HG03571 (cell line): ENCODE results near the gene CDKL1.
"Not testable (repeated sequence)": the region's sequence is repeated elsewhere in the genome, so short reads cannot be mapped to it uniquely, and the experiment has no call there.

Source experiments
- ATAC-seq: cut with Tn5 transposase; IDR thresholded peaks from one replicate; pipeline ENCODE4 v1.9.1; 2021; ENCODE audit not compliant: unreplicated experiment

Gene CDKL1

DNA sequence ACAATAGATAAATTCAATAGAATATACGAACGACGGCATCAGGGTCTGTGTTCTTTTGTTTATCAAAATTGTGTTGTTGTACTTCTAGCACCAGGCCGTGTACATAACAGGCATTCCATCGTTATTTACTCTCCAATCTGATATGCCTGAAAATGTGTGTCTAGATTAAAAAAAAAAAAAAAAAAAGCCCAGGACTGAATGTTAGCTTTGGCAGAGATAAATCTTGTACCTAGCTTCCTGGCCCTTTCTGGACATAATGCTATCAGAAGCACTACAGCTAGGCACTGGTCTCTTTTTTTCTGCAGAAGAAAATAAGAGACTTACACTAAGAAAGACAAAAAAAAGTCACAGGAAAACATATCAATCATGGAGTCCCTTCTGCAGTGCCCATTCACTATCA lies 37.0 kb downstream of the CDKL1 start:
- ATAC-seq = no peak

DNA sequence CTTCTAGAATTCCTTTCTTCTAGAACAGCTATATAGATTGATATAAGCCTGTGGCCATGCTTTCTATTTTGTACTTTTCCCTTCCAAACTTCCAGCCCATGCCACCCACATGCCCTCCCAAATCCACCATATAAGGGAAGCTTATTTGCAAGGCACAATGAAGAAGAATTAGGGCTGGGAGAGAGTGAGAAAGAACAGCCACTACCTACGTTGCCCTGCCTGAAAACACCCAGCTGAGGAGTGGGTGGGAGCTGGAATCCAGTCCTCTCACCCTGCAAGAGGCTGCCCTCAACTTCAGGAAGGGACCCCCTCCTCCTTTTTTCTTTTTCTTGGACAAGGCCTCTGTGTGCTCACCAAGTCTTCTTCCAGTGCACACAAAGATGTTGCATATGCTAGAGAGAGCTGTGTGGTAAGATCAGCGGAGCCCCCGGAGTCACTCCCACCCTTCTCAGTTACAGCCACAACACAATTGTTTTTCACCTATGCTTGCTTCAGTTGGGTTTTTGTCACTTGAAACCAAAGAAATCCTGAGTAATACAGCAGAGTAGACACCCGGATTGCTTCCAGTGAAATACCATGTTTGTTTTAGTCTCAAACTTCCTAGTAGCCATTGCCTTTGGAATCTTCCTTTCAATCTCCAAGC lies 38.8 kb downstream of the CDKL1 start:
- no peak for ATAC-seq

DNA sequence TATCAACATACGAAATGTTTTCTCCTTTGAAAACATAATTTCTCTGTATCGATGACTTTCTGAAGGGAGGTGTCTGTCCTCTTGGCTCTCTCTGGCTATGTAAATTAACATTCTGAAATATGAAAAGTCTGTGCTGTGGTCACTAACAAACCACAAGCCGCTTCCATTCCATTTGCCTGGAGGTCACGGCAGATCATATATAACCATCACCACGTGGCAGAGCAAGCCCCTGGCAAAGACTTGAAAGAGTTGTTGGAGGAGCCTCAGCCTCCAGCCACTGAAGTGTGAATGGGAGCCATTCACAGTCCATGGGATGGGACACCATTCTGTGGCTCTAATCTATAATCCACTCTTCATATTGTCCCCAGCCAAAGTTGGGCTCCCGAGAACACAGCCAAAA lies 39.6 kb downstream of the CDKL1 start:
- no peak for ATAC-seq

DNA sequence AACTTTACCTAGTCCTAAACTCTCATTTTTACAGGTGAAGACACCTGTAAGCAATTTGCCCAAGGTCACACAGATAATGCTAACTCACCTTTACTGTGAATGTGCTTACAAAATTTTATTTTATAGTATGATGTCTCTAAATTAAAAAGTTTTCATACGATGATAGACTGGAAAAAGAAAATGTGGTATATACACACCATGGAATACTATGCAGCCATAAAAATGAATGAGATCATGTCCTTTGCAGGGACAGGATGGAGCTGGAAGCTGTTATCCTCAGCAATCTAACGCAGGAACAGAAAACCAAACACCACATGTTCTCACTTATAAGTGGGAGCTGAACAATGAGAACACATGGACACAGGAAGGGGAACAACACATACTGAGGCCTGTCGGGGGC lies 40.4 kb downstream of the CDKL1 start:
- not testable (repeated sequence) for ATAC-seq

DNA sequence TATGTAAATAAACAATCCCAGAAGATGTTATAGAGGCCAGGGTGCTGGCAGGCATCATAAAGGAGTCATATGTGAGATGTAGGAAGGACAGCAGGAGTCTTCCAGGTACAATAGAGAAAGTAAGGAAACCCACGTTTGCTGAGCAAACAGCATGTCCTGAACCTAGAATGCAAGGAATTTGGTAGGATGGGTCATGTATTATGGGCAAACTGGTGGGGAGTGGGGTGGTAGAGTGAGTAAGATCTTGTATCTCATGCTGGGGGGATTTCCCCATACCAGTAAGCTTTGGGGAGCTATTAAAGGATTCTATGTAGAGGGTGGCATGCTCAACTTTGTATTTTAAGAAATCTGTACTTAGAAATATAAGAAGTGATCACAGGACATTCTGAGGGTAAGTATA lies 41.0 kb downstream of the CDKL1 start:
- ATAC-seq = no peak

DNA sequence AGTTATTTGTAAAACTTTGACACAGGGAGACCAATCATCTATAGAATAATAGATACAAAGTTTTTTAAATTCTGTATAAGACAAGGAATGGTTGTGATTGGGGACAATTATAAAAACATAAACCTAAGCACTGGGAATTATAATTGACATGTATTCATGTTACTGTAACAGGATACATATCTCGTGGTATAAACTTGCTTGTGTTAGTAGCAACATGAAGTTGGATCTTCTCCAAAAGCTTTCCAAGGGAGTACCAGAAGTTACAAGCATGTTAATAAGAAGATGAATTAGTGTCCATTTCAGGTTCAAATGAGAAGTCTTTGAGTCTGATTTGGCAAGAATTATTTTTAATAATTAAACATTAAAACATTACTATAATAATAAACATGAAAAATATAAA lies 42.2 kb downstream of the CDKL1 start:
- ATAC-seq = no peak

DNA sequence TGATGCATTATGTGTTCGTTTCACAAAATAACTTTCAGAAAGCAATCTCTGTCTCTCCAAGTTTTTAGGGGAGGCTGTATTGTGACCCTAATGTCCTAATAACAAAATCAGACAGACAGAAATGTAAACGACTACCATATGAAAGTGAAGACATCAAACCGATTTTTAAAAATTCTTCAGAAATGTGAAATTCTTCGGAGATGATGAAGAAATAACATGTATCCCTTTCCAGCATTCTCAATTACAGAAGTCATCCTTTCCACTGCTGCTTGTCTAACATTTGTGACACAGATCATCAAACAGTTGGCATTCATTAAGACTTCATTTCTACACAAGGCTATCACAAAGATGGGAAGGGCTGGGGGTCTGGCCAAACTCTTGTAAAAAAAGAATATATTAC lies 43.6 kb downstream of the CDKL1 start:
- no peak for ATAC-seq

DNA sequence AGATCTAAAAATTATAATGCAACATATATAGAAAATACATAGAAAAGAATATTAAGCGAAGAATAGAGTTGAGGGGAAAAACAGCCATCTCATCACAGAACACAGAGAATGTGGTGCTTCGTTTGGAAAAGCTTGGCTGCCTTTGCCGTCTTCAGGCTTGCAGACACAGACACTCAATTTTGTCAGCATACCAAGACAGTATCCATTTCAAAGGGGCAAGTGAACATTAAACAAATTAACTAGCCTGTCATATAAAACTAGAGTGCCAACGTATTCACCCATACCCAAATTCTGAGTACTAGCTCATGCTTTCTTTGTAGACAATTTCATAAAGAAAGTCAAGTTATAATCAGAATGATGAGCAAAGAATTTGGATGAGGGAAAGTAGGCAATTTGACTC lies 44.1 kb downstream of the CDKL1 start:
- ATAC-seq = no peak

DNA sequence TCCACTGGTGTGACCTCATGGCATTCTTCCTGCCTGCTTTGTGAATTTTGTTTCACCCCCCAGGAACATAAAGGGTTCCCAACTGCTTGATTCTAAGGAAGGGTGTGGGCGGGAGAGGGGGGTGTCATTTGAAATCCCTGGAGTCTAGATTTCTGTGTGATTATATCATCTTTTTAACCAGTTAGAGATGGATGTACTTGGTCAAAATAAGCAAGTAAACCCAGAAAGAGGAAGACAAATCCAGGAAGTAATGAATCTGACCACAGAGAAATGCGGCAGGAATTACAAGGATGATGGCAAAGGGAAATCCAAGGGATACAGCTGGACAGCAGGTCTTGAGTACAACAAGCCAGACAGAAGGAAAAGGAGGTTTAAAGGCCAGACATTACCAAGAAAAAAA lies 45.7 kb downstream of the CDKL1 start:
- no peak for ATAC-seq

DNA sequence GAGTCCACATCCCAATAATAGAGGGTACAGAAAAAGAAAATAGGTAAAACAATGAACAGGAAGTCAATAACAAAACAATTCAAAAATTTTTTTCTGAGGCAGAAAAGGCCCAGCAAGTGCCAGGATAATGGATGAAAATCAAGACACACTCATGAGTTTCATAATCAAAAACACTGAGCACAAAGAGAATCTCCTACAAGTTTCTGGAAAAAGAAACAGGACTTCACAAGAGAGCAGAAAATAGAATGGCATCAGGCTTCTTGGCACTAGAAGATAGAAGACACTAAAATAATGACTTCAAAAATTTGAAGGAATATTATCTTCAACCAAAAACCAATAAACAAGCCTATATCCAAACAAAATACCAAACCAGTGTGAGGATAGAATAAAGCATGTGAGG lies 47.7 kb downstream of the CDKL1 start:
- ATAC-seq = no peak

DNA sequence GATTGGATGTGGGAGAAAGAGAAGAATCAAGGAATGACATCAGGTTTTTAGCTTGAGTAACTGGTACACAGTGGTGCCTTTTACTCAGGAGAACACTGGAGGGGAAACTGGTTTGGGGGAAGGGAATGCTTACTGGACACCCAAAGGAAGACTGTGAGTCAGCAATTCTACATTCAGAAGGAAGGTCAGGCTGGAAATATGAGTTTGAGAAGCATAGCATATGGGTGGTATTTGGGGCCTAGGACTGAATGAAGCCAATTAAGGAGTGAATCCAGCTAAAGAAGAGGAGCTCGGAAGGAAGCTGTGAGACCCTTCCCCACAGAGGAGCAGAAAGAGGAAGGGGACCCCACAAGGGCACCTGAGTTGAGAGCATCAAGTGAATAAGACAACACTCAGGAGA lies 49.2 kb downstream of the CDKL1 start:
- no peak for ATAC-seq

DNA sequence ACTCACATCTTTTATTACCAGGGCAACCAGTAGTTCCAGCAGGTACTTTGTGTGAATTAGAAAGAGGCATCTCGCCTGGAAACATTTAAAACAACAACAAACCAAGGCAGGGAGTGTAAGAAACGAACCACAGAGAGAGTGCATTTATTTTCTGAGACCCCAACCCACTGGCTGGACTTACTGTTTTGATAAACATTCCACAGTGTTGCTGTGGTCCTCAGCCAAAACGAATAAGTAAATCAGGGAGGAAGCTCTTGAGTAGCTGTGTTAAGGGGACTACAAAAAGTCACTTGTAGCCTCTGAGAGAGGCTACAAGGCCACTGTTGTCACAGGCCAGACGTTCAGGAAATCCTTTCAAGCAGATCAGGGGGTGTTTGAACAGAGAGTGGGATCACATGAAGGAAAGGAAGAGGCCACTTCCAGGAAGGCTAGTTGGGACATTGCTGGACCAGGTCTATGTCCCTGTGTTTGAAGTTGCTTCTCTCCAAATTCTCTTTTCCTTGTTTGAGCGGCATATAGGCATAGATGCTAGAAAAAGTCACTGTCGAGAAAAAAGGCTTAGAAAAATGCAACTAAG lies 50.7 kb downstream of the CDKL1 start:
- ATAC-seq = no peak

DNA sequence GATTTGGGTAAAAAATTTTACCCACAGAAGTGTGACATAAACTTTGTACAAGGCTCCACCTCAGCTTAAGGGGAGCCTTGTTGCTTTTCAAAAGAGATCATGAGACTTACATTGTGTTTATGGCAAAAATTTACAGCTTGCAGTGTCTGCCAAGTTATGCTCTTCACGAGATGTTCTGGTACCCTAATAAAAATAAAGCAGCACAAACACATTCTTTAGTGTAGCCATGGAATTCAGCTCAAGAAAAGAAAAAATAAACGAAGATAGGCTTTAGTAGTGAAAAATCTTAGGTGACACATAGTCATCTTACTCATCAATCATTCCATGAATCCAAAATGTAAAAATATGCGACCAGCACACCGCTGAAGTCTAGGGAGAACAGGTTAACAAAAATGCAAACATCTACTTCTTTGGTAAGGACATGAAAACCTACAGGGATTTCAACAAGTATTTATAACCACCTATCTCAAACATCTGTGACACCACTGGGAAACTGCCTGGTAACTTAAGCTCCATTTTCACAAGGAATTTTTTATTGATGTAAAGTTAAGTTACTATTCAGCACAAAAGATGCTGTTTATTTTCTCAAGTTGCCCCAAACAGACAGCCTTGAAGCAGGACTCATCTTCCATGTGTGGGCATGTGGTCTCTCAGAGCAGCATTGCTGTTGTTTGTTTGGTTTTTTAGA lies 51.7 kb downstream of the CDKL1 start:
- ATAC-seq = no peak

DNA sequence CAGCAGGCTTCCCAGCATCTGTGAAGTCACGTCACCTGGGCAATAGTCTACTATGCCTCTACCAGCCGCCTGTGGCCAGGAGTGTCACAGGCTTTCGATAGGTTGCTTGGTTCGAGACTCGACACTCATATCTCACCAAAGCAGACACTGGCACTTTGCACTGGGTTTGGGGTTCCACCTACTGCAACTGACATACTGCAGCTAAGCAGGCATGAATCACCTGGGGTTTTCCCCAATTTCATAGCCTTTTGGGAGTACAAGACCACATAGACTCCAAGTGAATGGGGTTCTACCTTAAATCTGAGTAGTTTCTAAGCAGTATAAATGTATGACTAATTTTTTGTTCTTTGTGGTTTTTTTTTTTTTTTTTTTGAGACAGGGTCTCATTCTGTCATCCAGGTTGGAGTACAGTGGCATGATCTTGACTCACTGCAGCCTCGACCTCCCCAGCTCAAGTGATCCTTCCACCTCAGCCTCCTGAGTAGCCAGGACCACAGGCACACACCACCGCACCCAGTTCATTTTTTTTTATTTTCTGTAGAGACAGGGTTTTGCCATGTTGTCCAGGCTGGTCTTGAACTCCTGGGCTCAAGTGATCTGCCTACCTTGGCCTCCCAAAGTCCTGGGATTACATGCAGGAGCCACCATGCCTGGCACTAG lies 52.4 kb downstream of the CDKL1 start:
- ATAC-seq = no peak

DNA sequence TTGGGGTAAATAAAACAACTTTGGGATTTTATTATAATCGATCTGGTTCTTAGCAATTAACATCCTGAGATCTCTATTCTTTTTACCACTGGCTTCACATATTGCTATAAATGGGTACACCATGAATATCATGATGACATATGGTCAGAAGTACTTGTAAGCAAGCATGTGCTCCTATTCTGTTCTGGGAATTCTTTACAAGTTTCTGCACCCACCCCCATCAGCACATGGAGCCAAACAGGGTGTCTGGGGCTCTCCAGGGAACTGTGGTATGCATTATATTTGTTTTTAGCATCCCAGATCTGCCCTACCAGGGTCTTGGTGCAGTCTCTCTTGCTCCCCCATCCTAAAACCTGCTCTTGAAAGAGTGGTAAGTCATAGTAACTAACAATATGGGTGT lies 53.2 kb downstream of the CDKL1 start:
- no peak for ATAC-seq

DNA sequence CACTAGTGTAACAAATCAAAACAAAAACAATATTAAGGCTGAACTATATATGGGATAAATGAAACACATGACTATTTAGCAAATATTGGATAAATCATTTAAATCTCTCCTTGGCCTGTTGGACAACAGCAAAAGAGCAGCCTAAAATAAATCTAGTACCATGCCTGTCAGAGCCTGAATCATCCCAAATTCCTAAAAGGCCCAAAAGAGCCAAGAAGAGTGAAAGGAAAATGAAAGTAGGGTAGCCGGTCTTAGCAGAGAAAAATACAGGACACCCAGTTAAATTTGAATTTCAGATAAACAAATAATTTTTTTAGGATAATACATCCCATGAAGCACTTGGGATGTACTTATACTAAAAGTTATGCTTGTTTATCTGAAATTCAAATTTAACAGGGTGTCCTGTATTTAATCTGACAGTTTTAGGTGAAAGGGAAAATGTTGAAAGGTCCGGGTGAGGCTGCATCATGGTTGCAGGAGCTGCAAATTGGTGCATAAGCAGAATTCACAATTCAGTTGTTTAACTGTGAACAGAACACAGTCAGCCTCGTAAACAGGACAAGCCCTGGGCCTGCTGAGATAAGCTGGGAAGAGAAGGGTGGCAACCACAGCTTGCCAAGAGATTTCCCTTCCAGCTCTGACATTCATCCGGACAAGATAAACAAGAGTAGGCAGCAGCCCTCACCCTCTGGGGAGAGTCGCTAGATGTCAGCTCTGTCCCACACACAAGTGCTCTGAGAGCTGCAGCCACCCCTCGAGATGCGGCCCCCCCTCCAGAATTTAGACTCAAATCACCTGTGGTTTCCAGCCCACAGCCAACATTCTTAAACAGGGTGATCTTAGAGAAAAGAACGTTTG lies 54.2 kb downstream of the CDKL1 start:
- ATAC-seq = peak; percentile 51

DNA sequence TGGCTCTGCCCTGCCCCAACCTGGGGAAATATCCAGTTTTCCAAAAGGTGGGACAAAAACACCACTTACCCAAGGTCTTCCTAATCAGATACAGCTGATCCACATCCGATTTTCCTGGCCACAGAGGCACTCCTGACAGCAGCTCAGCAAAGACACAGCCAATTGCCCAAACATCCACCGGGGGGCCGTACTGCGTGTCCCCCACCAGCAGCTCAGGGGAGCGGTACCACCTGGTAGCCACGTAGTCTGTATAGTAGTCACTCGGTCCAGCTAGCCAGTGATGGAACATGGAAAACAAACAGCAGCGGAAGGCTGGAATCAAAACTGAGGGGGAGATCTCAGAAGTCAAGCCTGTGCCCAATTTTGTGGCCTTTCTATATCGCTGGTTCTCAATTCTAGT lies 55.7 kb downstream of the CDKL1 start:
- no peak for ATAC-seq

DNA sequence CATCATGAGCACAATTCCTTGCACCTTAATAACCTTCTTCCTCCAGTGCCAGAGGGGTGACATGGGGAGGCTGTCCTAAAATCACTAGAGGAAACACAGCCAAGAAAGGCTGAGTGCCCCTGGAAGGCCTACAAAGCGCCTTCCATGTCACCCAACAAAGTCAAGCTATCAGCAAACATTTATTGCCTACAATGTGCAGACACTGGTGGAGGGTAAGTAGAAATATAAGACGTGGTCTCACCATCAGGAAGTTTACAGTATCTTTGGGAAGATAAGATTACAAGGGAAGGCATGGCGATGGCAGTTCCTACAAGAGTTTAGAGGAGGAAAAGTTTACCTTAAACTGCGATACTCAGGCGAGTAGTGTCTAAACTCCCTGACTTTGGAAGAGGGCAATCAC lies 56.6 kb downstream of the CDKL1 start:
- ATAC-seq = no peak

DNA sequence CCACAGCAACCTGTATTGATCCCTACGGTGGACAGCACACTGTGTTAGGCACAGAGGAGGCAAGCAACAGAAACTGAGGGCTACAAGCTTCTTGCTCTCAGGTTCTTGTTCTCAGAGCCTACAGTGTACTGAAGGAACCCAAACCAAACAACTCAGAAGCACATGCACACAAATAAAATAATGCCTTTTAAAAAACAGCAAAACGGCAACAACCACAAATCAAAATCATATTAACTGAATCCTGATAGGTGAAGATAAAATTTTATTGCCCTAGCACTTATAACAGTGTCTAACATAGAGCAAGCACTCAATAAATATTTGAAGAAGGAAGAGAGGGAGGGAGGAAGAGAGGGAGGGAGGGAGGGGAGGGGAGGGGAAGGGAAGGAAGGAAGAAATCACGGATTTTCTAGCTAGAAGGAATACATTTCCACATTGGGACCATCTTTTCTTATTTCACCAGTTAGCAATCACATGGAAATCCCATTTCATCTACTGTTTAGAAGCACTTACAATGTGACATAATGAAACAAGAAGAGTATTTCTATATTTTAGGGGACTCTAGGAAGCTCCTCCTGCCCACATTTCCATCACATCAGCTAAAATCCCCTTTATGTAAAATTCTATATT lies 57.4 kb downstream of the CDKL1 start:
- ATAC-seq = no peak

DNA sequence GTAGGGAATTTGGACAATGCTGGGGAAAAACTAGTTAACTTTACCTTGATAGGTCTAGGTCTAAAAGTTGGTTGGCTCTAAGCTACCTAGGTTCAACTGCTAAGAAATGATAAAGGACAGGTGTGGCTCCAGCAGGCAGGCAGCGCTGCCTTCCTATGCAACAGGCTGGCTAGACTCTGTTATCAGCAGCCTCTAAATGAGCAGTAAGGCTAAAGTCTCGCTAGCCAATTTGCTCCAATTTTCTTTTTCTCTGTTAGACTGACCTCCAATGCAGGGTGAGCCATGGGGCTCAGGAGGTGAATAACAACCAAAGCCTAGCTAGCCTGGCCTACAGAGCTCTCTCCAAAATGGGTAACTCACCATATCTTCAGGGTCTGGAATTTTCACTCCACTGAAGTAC lies 58.1 kb downstream of the CDKL1 start:
- ATAC-seq = no peak
